HG02763 (cell line): ENCODE results near the gene PLCB3.
"Not testable (repeated sequence)": the region's sequence is repeated elsewhere in the genome, so short reads cannot be mapped to it uniquely, and the experiment has no call there.

Experiments
- ATAC-seq: cut with Tn5 transposase; IDR thresholded peaks from one replicate; pipeline ENCODE4 v1.9.1; 2021; ENCODE audit warnings: mild to moderate bottlenecking, moderate library complexity; ENCODE audit not compliant: unreplicated experiment

Gene PLCB3

GRCh38 chr11:64303109-64304031 is 52.0 kb downstream of the PLCB3 start:
- no peak for ATAC-seq

- no peak for ATAC-seq
Observed at GRCh38 chr11:64304032-64304315, 52.6 kb downstream of the PLCB3 start.

- peak; percentile 15 for ATAC-seq
Observed at GRCh38 chr11:64304316-64305072, 53.2 kb downstream of the PLCB3 start.

DNA sequence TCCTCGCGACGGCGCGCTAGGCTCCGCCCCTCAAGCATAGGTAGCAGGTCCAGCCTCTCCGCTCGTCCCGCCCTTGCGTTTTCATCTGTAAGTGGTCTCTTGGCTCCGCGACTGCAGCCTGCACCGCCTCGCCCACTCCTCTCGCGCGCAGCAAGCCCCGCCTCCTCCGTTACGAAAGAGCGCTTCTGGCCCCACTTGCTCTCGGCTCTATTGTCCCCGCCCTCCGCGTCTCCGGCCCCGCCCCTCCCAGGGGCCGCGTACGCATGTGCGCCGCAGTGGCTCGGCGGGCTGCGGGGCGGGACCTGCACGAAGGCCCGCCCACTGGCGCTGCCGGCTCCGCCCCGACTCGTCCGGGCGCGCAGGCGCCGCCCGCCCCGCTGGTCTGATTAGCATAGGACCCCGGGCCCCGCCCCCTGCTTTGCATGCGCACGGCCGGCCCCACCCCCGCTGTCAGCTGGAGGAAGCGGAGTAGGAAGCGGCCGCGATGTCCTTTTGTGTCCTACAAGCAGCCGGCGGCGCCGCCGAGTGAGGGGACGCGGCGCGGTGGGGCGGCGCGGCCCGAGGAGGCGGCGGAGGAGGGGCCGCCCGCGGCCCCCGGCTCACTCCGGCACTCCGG is 53.9 kb downstream of the PLCB3 start, which contains the start of gene ESRRA:
Gene ESRRA (plus strand): TSS at position 450 of the 616 bp plus-strand sequence. CDS start 1,656 bp downstream, outside the sequence.
- peak; percentile 75 for ATAC-seq

- ATAC-seq: peak; percentile 21
Observed at GRCh38 chr11:64305691-64306562, 54.6 kb downstream of the PLCB3 start.

DNA sequence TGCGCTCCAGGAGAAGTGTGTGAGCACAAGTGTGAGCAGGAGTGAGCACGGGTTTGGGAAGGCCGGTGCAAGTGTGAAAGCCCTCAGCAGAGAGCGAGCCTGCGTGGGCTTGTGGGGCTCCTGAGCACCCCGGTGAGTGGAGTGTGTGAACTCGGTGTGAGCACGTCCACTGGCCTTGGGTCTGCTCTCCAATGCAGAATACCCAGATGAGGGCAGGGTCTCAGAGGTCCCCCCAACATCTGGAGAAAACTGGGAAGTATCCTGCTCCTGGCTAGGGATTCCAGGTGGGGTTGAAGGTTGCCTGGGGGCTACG is 55.2 kb downstream of the PLCB3 start:
- ATAC-seq: no peak

DNA sequence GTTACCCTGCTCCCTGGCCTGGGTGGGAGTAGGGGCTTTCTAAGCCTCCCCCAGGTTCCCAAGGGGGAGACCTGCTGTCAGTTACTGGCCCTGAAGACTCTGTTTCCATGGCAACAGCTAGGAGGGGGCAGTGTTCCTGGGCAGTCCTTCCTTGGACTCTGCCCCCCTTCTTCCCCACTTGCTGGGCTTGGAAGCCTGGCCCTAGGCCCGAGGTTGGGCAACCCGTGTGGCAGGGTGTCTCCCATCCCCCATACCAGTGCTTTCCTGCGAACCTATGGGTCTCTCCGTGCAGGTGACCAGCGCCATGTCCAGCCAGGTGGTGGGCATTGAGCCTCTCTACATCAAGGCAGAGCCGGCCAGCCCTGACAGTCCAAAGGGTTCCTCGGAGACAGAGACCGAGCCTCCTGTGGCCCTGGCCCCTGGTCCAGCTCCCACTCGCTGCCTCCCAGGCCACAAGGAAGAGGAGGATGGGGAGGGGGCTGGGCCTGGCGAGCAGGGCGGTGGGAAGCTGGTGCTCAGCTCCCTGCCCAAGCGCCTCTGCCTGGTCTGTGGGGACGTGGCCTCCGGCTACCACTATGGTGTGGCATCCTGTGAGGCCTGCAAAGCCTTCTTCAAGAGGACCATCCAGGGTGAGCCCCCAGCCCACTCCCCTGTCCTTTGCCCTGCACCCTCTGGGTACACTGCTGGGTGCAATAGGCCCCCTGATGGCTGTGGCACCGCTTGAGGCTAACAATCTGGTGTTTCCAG is 55.7 kb downstream of the PLCB3 start:
- ATAC-seq: no peak

DNA sequence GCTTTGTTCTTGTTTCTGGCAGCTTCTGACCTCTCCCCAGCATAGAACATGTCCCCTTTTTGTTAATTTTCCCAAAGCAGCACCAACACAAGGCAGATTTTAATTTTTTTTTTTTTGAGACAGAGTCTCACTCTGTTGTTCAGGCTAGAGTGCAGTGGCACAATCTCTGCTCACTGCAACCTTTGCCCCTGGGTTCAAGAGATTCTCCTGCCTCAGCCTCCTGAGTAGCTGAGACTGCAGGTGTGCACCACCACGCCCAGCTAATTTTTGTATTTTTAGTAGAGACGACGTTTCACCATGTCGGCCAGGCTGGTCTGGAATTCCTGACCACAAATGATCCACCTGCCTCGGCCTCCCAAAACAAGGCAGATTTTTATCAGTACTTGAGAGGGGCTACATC is 56.5 kb downstream of the PLCB3 start:
- not testable (repeated sequence) for ATAC-seq

DNA sequence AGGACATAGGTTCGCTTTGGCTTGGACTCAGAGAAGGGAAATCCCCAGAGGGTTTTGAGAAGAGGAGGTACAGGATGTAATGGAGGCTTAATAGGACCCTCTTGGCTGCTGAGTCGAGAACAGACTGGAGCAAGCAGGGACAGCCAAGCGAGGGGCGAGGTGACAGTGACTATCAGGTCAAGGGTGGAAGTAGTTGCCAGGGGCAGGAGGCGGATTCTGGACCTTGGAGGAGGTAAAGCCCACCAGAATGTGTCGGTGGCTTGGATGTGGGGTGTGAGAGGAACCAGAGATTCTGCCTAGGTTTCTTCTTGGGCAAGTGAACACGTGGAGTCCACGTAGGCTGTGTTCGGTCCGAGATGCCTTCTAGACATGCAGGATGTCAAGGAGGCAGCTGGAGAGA is 61.6 kb downstream of the PLCB3 start:
- ATAC-seq: no peak

DNA sequence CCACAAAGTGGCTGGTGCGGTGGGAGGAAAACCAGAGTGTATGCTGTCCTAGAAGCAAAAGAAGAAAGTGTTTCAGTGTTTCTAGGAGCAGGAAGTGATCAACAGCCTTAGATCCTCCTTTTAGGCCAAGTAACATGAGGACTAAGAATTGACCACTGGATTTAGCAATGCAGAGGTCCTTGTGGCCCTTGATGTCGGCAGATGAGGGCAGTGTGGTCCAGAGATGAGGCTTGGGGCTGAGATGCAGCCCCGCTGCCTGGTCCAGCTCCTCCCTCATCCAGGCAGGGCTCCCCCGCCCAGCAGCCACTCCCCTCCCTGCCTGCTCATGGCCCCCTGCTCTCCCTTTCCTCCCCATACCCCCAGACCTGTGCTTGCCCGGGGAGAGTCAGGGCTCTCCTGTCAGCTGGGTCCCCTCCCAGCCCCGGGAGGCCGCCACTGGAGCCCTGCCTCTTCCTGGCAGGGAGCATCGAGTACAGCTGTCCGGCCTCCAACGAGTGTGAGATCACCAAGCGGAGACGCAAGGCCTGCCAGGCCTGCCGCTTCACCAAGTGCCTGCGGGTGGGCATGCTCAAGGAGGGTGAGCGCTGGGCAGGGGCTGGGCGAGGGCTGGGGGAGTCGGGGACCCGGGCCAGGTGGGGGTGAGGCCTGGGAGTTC is 62.3 kb downstream of the PLCB3 start:
- ATAC-seq: no peak

- no peak for ATAC-seq
Observed at GRCh38 chr11:64314146-64314804, 62.9 kb downstream of the PLCB3 start.

- no peak for ATAC-seq
Observed at GRCh38 chr11:64314805-64315561, 63.7 kb downstream of the PLCB3 start.

DNA sequence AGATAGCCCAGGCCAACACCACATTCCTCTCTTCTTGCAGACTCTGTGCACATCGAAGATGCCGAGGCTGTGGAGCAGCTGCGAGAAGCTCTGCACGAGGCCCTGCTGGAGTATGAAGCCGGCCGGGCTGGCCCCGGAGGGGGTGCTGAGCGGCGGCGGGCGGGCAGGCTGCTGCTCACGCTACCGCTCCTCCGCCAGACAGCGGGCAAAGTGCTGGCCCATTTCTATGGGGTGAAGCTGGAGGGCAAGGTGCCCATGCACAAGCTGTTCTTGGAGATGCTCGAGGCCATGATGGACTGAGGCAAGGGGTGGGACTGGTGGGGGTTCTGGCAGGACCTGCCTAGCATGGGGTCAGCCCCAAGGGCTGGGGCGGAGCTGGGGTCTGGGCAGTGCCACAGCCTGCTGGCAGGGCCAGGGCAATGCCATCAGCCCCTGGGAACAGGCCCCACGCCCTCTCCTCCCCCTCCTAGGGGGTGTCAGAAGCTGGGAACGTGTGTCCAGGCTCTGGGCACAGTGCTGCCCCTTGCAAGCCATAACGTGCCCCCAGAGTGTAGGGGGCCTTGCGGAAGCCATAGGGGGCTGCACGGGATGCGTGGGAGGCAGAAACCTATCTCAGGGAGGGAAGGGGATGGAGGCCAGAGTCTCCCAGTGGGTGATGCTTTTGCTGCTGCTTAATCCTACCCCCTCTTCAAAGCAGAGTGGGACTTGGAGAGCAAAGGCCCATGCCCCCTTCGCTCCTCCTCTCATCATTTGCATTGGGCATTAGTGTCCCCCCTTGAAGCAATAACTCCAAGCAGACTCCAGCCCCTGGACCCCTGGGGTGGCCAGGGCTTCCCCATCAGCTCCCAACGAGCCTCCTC is 64.6 kb downstream of the PLCB3 start:
- ATAC-seq: not testable (repeated sequence)

DNA sequence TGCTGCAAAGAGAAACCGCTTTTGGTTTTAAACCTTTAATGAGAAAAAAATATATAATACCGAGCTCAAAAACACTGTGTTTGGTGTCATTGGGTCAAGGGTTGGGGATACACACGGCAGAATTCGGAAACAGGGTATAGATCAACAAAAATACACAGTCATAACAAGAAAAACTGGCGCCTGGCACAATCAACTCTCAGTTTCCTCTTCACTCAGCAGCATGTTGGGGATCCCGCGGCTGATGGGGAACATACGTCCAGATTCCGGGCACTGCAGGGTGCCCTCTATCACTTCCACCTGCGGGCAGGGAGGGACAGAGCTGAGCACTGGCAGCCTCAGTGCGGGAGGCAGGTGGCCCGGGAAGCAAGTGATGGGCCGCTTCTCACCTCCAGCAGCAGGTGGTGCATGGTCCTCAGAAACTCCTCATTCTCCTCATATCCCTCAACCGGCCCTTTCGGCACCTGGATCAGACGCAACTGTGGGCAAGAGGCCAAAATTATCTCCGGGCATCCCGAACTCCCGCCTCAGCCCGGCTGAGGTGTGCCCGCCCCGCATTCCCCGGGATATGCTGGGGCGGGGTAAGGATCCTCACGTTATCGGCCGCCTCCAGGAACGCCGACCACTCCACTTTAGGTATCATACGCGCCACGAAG is 65.5 kb downstream of the PLCB3 start:
- ATAC-seq: no peak

DNA sequence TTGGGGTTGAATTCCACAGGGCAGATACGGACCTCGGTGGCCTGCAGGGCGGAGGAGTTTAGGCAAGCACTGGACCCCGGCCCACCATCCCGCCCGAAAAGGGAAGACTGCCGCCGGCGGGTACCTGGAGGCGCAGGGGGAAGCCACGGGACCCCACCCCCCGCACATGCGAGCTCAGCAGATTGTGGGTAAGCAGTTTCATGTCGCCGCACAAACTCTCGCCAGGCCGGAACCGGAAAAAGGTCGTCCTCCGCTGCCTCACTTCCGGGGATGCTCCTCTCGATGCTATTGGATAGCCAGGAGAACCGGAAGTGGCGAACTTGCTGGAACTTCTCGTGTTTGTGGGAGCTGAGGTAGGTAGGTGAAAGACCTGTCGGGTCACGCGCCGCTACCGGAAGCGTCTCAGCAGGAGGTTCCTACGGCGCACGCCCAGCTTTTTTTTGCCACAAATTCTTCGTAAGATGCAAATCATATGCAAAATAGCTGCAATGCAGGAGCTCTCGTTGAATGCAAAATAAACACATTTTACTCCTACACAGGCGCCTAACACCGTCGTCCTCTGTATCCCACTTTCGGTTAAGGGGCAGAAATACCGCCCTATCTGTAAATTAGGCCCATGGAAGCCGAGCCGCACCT is 66.1 kb downstream of the PLCB3 start, which contains the start of gene TRMT112:
Gene TRMT112 (minus strand): TSS at position 235 of the 636 bp plus-strand sequence. CDS start 33 bp downstream, at position 202.
- ATAC-seq: peak; percentile 68
